Hematopoietic multipotent progenitor cell treated with erythropoietin and hydrocortisone succinate and interleukin-3 and kit ligand, for 8 days (in vitro differentiated cells): ENCODE data around the gene HLCS.

Experiments used
- DNase-seq: peaks from one replicate; pipeline ENCODE4 v3.0.0-alpha.2; 2015

The HLCS gene

DNA sequence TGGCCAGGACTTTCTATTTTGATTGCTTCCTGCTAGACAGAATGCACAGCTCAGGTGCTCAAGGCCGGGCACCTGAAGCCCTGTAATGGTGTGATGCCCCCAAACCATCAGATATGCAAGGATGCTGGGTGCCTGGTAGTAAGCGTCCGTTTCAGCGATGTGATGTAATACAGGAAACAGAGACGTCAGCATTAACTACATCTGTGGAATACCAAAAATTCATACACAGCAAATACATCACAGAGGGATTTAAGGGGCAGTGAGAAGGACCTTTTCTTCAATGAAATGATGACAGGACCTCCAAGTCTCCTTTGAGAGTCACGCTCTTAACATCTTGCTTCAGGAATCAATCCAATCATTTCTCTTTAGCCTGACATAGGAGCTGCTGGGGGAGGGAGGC is 203.2 kb downstream of the HLCS start:
- no peak for DNase-seq

DNA sequence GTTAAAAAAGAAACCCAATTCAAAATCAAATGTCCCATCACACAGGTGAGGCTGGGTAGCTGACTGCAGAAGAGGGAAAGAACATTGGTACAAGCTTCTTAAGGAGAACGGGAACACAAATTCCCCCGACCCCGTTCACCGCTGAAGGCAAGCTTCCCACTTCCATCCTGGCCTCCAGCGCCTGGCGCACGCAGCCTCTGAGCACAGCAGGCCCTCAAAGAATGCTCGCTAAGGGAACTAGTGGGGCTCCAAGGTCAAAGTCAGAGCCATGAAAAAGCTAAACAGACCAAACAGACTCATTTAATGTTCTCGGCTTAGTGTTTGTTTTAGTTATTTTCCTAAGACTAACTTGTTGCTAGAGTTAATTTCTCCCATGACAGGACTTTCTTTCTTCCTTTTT is 203.8 kb downstream of the HLCS start:
- DNase-seq, result no peak

DNA sequence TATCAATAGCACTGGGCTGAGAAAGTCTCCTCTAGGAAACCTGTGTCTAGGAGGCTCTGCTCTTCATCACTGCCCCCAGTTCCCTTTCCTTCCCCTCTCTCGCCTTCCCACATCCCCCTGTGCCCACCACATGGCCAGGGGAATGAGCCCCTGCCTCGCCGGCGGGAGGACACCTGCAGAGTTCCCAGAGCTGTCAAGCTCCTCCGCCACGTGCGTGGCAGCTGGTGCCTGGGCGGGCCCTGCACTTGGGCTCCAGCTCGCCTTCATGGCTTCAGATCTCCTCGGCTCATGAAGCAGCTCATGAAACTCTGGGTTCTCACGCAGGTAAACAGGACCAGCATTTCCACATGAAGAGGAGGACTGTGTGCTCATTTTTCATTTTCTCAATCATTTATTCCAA is 204.8 kb downstream of the HLCS start:
- DNase-seq, result no peak

DNA sequence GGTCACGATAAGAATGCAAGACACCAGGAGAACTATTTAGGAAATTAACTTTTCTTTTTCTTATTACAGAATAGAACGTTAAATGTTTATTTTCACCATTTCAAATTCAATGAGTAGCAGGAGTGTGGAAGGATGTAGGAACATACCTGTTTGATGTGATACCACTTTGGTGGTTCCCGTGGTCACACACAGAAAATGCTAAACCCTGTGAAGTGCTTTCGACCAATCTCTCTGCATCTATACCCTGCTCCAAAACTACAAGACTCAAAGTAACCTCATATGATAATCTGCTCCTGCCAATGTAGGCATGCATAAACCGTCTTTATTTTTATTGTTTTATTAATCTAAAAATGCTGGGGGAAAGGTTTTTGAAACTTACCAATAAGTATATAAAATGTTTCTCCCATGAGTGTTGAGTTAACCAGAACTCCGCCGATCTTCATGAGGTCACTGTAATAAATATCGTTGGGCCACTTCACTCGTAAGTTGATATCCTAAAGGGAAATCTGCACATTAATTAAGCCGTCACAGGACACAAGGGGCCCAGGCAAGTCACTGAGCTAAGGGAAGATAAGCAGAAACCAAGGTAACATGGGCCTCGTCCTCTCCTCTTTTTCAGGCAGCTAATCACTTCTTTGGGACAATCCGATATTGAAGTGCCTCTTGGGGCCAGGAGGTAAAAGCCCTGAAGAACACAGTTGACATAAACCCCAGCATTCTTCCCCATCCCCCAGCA is 207.0 kb downstream of the HLCS start:
- DNase-seq, result no peak

DNA sequence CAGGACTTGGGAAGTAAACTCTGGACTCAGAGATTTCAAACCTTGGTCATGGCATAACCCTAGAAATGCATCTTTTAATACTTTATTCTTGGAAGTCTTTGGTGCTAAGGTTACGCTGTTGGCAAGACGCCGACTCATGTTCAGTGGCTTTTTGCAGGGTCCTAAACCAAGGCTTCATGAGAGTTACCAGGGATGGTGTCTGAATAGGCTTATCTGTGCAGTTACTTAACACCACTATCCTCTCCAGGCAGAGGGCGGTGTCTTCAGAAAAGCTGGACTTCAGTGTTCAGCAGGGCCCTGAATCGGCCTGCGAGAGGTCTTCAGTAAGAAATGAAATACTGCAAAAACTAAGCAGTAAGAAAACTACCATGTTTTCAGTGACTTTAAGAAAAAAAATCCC is 209.3 kb downstream of the HLCS start:
- DNase-seq, result peak; percentile 7

DNA sequence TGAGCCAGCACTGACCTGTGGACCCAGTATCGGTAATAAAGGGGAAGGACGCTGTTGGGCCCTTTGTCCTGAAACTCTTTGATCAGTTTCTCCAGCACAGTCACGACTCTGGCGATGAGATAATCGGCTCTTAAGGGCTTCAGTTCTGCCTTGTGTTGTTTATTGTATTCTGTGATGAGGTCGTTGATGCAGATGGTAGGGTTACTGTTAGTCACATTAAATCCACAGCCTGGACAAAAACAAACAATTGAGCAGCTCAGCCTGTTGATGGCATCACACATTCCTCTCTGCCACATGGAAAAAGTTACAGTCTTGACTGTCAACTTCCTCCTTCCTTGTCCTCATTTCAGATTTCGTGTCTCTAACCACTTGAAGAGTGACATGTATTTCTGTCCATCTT is 209.9 kb downstream of the HLCS start:
- DNase-seq, result no peak

DNA sequence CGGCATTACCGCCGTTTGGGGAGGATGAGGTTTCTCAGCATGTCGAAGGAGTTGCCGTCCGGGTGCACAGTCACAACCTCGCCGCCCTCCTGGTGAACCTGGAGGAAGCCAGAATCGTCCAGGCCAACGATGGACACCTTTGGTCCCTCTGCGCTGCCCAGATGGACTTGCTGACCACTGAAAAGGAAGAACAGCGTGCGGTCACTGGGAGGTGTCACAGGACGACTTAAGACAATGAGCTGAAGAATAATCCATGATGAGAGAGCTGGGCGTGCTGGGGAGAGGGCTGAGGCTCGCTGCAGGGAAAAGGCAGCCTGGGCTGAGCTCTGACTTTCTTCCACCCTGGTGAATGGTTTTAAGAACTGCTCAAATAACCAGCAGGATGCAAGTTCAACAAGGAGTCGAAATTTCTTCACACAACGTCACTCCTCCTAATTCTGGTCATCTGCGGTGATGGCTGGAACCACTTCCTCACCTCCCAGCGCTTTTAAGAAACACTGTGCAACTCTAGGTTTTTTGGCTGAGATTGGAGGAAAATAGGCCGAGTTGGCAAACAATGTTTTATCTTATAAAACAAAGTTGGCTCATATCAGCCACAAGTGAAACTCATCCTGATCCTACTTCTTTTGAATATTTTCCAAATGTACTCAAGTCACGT is 212.1 kb downstream of the HLCS start:
- DNase-seq, result no peak

DNA sequence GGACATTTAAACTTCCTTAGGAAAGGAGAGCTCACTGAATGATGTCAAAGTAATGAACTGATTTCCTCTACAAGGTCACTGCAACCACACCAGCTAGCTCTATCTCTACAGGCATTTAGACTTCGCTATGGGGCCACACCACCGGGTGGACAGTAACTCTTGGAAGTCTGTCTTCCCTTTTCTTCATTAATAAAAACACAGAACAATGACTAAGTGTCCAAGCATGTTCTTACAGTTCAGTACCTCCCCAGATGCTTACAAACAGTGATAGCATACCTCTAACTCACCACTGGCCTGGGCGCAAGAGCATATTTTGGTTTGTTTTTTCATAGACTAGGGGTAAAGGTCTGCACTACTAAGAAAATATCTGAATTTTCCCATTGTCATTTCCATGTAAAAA is 212.9 kb downstream of the HLCS start:
- no peak for DNase-seq

DNA sequence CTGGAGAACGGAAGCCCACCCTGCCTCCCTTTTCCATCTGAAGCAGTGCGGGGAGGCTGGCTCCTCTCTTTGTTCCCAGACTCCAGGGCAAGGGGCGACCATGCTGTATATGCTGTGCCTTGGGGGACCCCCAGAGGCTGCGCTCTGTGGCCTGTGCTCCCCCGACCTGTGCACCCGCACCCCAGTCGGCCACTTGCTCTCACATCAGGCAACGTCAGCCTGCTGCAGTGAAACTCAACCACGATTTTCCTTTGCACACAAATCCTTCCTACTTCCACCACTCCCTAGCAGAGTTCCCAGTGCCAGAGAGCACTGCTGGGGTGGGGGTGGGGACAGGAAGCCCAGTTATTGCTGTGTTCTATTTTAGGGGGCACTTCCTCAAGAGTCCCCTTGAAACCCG is 215.1 kb downstream of the HLCS start:
- no peak for DNase-seq

DNA sequence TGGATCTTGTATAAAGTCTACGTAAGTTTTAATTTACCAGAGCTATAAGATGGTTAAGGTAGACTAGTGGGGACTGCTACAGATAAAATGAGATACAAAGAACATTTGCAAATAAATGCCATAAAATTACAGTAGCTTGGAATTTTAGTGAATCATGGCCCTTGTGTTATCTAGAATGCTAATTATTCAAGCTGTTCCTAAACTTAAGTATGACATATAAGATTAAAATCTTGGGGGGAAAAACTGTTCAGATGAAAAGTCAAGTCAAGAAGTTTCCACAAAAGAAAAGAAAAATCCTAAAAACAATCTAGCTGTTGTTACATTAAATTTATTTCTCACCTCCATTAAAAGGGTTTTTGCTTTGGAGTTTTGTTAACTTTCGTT is 215.9 kb downstream of the HLCS start:
- DNase-seq, result no peak

DNA sequence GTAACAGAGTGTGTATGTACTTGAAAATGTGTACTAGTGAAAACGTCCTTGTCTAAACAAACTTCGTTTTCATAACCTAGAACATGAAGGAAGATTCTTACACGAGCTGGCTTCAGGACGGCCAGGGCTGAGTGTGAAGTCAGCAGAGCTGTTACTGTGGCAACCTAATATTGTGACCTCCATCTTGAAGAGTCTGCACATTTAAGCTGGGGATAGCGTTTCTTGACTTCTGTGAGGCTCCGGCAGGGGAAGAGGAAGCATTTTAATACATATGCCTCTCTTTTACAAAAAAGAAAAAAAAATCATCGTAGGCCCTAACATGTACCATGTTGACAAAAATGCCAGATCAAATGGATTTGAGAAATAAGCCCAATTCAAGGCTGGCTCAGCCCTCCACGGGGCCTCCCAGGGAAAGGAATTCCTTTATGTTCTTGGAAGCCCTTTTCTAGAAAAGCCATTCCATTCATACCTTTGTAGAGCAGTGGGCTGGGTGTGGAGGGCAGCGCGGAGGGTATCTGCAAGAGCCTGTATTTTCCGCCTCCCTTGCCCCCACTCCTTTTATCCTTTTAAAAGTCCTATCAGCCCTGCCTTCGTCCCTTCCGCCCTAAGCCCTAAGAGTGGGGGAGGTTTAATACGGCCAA is 216.4 kb downstream of the HLCS start:
- DNase-seq, result no peak

DNA sequence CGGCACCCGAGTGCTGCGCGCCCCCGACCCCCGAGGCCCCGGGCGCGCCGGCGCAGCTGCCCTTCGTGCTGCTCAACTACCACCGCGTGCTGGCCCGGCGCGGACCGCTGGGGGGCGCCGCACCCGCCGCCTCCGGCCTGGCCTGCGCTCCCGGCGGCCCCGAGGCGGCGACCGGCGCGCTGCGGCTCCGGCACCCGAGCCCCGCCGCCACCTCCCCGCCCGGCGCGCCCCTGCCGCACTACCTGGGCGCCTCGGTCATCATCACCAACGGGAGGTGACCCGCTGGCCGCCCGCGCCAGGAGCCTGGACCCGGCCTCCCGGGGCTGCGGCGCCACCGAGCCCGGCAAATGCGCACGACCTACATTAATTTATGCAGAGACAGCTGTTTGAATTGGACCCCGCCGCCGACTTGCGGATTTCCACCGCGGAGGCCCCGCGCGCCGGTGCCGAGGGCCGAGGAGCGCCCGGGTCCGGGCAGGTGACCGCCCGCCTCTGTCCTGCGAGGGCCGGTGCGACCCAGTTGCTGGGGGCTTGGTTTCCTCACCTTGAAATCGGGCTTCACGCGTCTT is 218.6 kb downstream of the HLCS start:
- peak; percentile 10 for DNase-seq

DNA sequence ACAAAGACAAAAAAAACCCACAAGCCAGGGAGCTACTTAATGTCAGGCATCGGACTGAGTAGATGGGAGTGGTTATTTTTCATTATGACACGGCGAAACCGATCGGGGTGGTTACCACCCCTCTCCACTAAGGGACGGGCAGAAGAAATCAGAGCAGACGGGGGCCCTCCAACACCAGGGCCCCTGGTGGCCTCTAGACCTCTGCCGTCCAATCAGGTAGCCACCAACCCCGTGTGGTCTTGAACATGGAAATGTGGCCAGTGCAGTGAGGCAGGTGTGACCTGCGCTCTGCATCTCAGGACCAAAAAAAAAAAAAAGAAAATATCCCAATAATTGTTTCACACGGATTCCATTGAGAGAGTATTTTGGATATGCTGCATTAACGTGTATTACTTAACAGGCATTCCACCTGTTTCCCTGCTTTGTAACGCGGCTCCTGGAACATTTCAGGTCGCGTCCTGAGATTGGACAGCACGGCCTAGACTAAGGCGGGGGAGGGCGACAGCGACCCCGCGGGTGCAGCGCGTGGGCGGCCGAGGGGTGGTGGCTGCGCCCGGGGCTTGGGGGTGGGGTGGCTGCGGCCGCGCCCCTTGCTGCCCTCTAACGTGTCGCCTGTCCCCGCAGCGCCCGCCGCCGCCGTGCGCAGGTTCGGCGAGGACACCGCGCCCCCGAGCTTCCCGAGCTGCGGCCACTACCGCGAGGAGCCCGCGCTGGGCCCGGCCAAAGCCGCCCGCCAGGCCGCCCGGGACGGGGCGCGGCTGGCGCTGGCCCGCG is 219.2 kb downstream of the HLCS start:
- no peak for DNase-seq

DNA sequence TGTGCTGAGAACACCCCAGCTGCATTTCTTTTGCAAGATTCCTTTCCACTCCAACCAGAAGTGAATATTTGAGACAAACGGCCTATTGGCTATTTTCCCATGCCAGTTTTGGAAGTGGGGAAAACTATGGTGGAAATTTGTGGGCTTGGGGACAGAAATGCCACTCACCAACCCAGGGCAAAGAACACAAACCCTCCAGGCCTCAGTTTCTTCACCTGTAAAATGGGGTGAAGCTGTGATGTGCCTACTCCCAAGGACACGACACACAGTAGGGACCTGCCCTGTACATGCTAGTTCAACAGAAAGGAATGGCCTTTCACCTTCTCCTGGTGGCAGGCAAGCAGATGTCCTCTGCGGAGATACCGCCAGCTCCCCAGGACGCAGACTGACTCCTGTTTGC is 221.0 kb downstream of the HLCS start:
- no peak for DNase-seq

DNA sequence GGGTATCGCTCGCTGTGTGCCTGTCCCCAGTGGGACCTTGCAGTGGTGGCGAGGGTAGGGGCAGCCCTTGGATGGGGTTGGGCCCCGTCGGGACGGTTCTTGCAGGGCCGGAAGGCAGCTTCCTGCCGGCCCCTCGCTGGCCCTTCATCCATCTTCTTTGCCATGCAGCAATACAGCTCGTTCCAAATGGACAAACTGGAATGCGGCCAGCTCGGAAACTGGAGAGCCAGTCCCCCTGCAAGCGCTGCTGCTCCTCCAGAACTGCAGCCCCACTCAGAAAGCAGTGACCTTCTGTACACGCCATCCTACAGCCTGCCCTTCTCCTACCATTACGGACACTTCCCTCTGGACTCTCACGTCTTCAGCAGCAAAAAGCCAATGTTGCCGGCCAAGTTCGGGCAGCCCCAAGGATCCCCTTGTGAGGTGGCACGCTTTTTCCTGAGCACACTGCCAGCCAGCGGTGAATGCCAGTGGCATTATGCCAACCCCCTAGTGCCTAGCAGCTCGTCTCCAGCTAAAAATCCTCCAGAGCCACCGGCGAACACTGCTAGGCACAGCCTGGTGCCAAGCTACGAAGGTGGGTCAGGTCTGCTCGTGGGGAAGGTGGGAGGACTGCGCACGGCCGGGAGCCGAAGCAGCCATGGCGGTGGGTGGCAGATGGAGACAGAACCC is 221.8 kb downstream of the HLCS start:
- no peak for DNase-seq

DNA sequence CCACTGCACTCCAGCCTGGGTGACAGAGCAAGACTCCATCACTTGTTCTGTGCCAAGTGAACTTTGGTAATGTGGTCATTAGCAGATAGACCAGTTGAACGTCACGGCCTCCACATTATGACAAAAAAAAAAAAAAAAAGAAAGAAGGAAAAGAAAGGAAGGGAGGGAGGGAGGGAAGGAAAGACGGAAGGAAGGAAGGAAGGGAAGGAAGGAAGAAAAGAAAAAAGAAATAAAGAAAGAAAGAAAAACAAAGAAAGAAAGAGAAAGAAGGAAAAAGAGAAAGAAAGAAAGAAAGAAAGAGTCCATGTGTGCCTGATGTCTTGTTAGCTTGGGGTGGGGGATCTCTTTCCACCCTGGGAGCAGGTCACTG is 222.3 kb downstream of the HLCS start:
- DNase-seq, result no peak

DNA sequence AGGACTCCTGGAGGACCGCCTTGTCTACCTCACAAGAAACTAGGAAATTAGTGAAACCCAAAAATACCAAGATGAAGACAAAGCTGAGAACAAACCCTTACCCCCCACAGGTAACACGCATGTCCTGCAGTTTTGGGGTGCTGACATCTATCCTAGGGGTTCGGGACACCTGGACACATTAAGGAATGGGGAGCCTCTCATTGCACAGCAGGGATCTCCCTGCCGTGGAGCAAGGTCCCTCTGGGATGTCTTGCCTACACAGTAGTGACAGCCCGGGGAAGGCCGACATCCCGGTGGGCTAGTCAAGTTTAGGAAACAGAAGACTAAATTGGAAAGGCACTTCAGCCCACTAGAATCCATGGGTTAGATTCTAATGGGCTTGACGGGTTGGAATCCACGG is 223.0 kb downstream of the HLCS start:
- no peak for DNase-seq

DNA sequence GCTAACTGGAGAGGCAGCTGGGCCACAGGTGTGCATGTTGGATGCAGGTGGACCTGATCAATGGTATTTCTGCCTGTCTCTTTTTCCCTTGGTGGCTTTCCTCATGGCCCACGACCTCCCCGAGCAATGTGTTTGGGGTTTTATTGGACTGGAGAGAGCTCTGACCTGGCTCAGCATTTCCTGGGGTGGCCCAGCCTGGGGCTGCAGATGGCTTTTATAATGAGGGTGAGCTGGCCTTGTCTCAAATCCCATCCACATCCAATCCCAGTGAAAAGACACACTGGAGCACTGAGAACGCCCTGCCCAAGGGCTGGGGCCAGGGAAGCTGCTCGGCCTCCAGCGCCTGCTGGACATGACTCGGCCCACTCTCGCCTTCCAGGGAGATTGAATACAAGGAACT is 223.5 kb downstream of the HLCS start:
- no peak for DNase-seq

DNA sequence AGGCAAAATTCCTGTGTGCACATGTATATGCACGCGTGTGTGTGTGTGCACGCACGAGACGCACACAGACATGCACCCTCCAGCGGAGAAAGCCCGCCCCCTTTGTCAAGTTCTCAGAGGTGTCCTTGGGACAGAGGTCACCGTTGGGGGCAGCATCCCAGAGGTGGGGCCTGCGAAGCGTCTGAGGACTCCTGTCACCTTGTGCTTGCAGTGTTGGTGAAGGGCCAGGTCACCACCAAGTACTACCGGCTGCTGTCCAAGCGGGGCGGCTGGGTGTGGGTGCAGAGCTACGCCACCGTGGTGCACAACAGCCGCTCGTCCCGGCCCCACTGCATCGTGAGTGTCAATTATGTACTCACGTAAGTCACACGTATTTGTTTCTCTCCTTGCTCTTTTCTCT is 225.0 kb downstream of the HLCS start:
- no peak for DNase-seq

DNA sequence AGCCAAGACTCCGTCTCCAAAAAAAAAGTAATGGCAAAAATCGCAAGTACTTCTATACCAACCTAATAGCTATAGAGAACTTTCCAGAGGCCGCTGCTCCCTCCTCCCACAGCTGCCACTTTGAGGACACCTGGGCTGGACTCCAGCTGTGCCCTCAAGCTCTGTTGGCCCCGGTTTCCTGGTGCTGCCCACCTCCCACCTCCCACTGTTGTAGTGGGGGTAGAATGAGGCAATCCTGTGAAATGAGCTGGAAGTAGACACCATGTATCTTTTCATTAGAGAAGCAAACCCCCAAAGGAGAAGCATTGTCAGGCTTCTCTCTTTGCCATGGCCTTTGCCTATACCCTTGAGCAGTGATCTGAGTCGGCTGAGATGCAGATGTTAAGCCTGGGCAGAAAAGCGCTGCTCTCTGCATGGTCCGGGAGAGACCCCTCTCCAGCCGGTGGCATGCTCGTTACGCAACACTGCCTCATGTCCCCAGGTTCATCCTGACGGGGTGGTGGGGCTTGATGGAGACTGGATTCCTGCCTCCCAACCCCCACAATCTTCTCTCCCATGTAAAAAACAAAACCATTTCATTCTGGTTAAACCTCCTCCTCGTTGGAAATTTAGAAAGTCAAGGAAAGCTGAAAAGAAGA is 227.9 kb downstream of the HLCS start:
- no peak for DNase-seq

DNA sequence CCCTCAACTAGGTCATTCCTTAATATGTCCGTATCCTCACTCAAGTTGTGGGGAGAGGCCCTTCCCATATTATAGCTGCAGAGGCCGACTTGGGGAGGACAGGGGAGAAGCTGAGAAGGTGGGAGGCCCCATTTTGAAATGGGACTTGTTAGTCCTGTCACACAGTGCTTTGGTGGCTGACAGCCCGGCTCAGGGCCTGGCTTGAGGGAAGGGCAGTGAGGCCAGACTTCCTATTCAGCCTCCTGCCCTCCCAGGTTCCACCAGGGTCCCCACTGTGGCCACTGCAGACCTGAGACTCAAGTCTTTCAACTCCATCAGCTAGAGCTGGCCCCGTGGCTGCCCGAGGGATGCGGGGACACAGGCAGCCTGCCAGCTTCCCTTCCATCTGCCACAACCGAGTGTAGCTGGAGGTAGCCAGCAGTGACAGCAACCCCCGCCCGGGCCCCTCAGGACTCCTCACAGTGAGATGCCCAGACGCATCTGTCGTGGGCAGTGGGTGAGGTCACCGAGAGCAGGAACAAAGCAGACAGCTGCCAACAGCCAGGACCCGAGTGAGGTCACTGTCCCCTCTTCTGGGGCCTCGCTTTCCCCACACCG is 230.6 kb downstream of the HLCS start:
- DNase-seq, result no peak

DNA sequence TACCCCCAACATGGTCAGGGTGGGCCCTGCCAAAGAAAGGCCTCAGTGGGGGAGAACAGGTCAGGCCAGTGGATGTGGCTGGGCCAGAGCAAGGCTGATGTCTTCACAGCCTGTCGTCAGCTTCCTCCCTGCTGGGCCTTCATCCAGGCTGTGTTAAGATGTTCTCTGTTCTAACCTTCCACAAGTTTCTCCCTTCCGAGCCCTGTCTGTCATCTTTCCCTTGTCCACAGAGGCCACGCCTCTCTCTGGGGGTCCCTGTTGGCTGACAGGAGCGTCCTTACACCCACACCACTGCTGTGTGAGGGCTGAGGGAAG is 231.3 kb downstream of the HLCS start:
- DNase-seq, result no peak
